GM19035 (cell line): ENCODE measurements around the gene SS18L1.

ENCODE experiments used
- ATAC-seq: cut with Tn5 transposase; IDR thresholded peaks from one replicate; pipeline ENCODE4 v1.9.1; 2021; ENCODE audit not compliant: unreplicated experiment

The SS18L1 gene

GRCh38 chr20:62151835-62152364, 8.3 kb downstream of the SS18L1 start:
- ATAC-seq, result no peak

GRCh38 chr20:62155428-62156253, 12.1 kb downstream of the SS18L1 start:
- ATAC-seq, result no peak

- ATAC-seq, result no peak
Measured at GRCh38 chr20:62156254-62156556, 12.6 kb downstream of the SS18L1 start.

GRCh38 chr20:62156592-62157386, 13.2 kb downstream of the SS18L1 start:
- ATAC-seq, result no peak

- no peak for ATAC-seq
Measured at GRCh38 chr20:62157387-62158087, 14.0 kb downstream of the SS18L1 start.

- ATAC-seq, result no peak
Measured at GRCh38 chr20:62158088-62158400, 14.5 kb downstream of the SS18L1 start.

- no peak for ATAC-seq
Measured at GRCh38 chr20:62158541-62158940, 15.0 kb downstream of the SS18L1 start.

- no peak for ATAC-seq
Measured at GRCh38 chr20:62159052-62159451, 15.5 kb downstream of the SS18L1 start.

GRCh38 chr20:62159839-62160238, 16.3 kb downstream of the SS18L1 start:
- no peak for ATAC-seq

- ATAC-seq, result no peak
Measured at GRCh38 chr20:62160253-62160652, 16.7 kb downstream of the SS18L1 start.

GRCh38 chr20:62160876-62161275, 17.3 kb downstream of the SS18L1 start:
- no peak for ATAC-seq

- ATAC-seq, result no peak
Measured at GRCh38 chr20:62161347-62161746, 17.8 kb downstream of the SS18L1 start.

- ATAC-seq, result no peak
Measured at GRCh38 chr20:62162765-62163484, 19.4 kb downstream of the SS18L1 start.

GRCh38 chr20:62163485-62163865, 19.9 kb downstream of the SS18L1 start:
- no peak for ATAC-seq

GRCh38 chr20:62163986-62164762, 20.6 kb downstream of the SS18L1 start:
- no peak for ATAC-seq

- ATAC-seq, result no peak
Measured at GRCh38 chr20:62164879-62165761, 21.6 kb downstream of the SS18L1 start.

- ATAC-seq, result no peak
Measured at GRCh38 chr20:62165762-62166399, 22.3 kb downstream of the SS18L1 start.

- ATAC-seq, result no peak
Measured at GRCh38 chr20:62167474-62167873, 23.9 kb downstream of the SS18L1 start.

- no peak for ATAC-seq
Measured at GRCh38 chr20:62168061-62168460, 24.5 kb downstream of the SS18L1 start.
